OCI-LY3 (cell line): Measurements from ENCODE around the gene TTLL1.
A peak's percentile ranks its signal among the peaks of the same experiment; 100 is the strongest.
"Not testable (repeated sequence)": the region's sequence is repeated elsewhere in the genome, so short reads cannot be mapped to it uniquely, and the experiment has no call there.

Experiments
- H2AFZ ChIP-seq: fragments of 200-600, 300-600 bp; shearing (Covaris generic); 2 replicates; pipeline ENCODE4 v1.6.0; 2014; ENCODE audit warnings: antibody characterized with exemption, low read depth, low read length
- H3K27ac ChIP-seq: fragments of 200-600, 300-600 bp; sonication (generic); 2 replicates; pipeline ENCODE4 v1.5.1; 2014; ENCODE audit warnings: mild to moderate bottlenecking, low read length, moderate library complexity, mixed read lengths
- H3K27me3 ChIP-seq: fragments of 200-600, 300-600 bp; sonication (generic); 2 replicates; pipeline ENCODE4 v1.6.1; 2014; ENCODE audit warnings: low read depth, low read length, mixed read lengths
- H3K36me3 ChIP-seq: fragments of 200-600, 300-600 bp; sonication (generic); replicated peaks from 2 replicates; pipeline ENCODE3; 2014; ENCODE audit warnings: low read depth, low read length, mixed read lengths
- H3K4me1 ChIP-seq: fragments of 300-600, 200-600 bp; sonication (generic); 2 replicates; pipeline ENCODE4 v1.6.1; 2014; ENCODE audit warnings: low read length, mixed read lengths
- H3K4me2 ChIP-seq: fragments of 200-600, 300-600 bp; sonication (generic); 2 replicates; pipeline ENCODE4 v1.6.1; 2014; ENCODE audit warnings: low read length, mixed read lengths
- H3K4me3 ChIP-seq: fragments of 300-600, 200-600 bp; sonication (generic); 2 replicates; pipeline ENCODE4 v1.5.1; 2014; ENCODE audit warnings: antibody characterized with exemption, mild to moderate bottlenecking, low read length, moderate library complexity
- H3K79me2 ChIP-seq: fragments of 300-600, 200-600 bp; shearing (Covaris generic); 2 replicates; pipeline ENCODE4 v1.6.1; 2014; ENCODE audit warnings: mild to moderate bottlenecking, low read length, mixed read lengths
- H3K9ac ChIP-seq: fragments of 300-600, 200-600 bp; shearing (Covaris generic); 2 replicates; pipeline ENCODE4 v1.6.0; 2014; ENCODE audit warnings: mild to moderate bottlenecking, low read length, moderate library complexity
- H3K9me3 ChIP-seq: fragments of 200-600, 300-600 bp; shearing (Covaris generic); 2 replicates; pipeline ENCODE4 v1.6.1; 2014; ENCODE audit warnings: low read length, mixed read lengths; ENCODE audit not compliant: insufficient read depth
- H4K20me1 ChIP-seq: fragments of 200-600, 300-600 bp; sonication (generic); 2 replicates; pipeline ENCODE4 v1.6.1; 2016; ENCODE audit warnings: low read length, mixed read lengths; ENCODE audit not compliant: insufficient read depth
- EZH2phosphoT487 ChIP-seq: fragments of 200-600 bp; shearing (Covaris generic); IDR thresholded peaks from 2 replicates; pipeline ENCODE4 v1.6.1; 2018; ENCODE audit warnings: antibody characterized with exemption, mixed run types, low read depth
- TF ChIP-seq, protein P1 (sequence below): fragments of 200-600, 300-600 bp; sonication (generic); IDR thresholded peaks from 2 replicates; pipeline ENCODE4 v1.5.1; 2014; ENCODE audit warnings: antibody characterized with exemption, low read length, low read depth

The TTLL1 gene

DNA sequence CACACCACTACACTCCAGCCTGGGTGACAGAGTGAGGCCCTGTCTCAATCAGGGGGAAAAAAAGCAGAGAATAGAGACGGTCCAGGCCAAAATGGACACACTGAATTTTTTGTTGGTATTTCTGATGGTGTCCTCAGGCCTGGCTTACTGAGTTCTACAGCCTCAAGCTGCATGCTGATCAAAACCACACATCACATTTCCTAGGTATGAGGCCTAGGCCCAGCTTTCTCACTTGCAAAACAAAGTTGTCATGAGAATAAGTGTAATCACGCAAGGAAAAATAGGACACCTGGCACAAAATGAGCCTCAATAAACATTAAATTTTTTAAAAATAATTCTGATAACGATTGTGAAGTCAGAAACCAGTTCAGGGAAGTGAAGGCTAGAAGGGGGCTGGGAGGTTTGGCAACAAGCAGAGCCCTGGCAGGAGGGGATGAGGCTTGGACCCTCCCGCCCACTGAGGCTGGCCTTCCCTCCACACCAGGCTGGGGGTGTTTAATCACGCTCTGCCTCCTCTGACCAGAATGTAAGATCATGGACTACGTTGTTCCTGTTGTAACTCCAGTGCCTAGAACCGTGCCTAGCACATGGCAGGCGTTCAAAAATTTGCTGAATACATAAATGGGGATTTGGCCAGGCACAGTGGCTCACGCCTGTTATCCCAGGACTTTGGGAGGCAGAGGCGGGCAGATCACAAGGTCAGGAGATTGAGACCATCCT, 92.4 kb downstream of the TTLL1 start:
- peaks cover 44% of the 10 kb centered on the region for H3K4me1 ChIP-seq

DNA sequence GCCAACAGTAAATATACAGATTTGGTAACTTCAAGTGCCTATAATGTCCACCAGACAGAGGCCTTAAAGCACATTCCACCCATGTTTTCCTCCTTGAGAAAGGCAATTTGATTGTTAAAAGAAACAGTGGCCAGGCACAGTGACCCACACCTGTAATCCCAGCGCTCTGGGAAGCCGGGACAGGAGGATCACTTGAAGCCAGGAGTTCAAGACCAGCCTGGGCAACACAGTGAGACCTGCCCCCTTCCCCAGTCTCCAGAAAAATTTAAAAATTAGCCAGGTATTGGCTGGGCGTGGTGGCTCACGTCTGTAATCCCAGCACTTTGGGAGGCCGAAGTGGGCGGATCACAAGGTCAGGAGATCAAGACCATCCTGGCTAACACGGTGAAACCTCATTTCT, 93.5 kb downstream of the TTLL1 start:
- Histone ChIP-seq H3K4me2 (peak overlapping the region; percentile 27), H3K79me2 (peaks cover 90% of the 10 kb centered on the region), H3K4me1 (peaks cover 33% of the 10 kb centered on the region), H4K20me1 (peaks cover 60% of the 10 kb centered on the region)
- H3K9me3 ChIP-seq, H3K9ac ChIP-seq, H3K27me3 ChIP-seq, H3K36me3 ChIP-seq, H2AFZ ChIP-seq, H3K27ac ChIP-seq, H3K4me3 ChIP-seq: not testable (repeated sequence)

More for the DNA sequence above, 92.4 kb downstream of the TTLL1 start:
- Histone ChIP-seq H4K20me1 (peaks cover 63% of the 10 kb centered on the region), H3K79me2 (peaks cover 90% of the 10 kb centered on the region), H3K4me3 (no peak overlapping the region), H3K9me3 (0 out of 2 replicates have a peak, but pooled peaks cover 3% of the 10 kb centered on the region), H3K9ac (no peak overlapping the region), H3K36me3 (peaks cover 7% of the 10 kb centered on the region), H3K27ac (no peak overlapping the region), H3K4me2 (no peak overlapping the region), H2AFZ (no peak overlapping the region), H3K27me3 (no peaks in the 10 kb centered on the region)
- TF ChIP-seq, protein P1, sequence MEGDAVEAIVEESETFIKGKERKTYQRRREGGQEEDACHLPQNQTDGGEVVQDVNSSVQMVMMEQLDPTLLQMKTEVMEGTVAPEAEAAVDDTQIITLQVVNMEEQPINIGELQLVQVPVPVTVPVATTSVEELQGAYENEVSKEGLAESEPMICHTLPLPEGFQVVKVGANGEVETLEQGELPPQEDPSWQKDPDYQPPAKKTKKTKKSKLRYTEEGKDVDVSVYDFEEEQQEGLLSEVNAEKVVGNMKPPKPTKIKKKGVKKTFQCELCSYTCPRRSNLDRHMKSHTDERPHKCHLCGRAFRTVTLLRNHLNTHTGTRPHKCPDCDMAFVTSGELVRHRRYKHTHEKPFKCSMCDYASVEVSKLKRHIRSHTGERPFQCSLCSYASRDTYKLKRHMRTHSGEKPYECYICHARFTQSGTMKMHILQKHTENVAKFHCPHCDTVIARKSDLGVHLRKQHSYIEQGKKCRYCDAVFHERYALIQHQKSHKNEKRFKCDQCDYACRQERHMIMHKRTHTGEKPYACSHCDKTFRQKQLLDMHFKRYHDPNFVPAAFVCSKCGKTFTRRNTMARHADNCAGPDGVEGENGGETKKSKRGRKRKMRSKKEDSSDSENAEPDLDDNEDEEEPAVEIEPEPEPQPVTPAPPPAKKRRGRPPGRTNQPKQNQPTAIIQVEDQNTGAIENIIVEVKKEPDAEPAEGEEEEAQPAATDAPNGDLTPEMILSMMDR, result no peak
- TF ChIP-seq EZH2phosphoT487, result no peak

DNA sequence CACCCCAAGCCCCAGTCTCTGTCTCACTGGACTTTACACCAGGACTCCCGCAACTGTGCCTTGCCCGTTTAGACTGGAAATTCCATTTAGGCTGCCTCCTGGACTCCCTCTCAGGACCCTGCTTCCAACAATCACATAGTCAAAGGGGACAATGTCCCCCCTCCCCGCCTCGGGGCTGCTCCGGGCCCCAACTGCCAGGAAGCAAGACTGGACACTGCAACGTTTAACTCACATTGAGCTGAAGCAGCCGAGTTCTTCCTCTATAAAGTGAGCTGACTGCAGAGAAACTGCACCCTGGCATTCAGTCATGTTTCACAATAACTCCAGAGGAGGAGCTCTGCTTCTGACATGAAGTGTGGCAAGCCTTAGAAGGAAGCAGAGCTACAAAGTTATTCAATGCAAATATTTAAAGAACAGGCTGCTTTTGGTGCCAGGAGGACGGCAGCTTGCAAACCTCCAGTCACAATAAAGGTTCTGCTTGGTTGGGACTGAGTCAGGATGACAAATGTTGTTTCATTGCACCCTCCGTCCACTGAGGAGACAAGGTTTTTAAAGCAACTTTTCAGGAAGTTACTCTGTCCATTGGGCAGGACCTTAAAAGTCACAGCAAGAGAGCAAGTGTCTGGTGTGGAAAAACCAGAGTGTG, 94.2 kb downstream of the TTLL1 start:
- H2AFZ ChIP-seq, result no peak overlapping the region
- H3K9ac ChIP-seq, result no peak overlapping the region; the same call in 1 of the 2 replicates
- H3K27me3 ChIP-seq, result no peaks in the 10 kb centered on the region
- H3K27ac ChIP-seq, result no peak overlapping the region; the same call in 1 of the 2 replicates
- 0 out of 2 replicates have a peak, but pooled peaks cover 3% of the 10 kb centered on the region for H3K9me3 ChIP-seq
- H3K4me3 ChIP-seq, result no peak overlapping the region
- TF ChIP-seq, protein P1, result no peak
- no peak for TF ChIP-seq EZH2phosphoT487
- H3K4me2 ChIP-seq, result peak overlapping the region; percentile 27
- H4K20me1 ChIP-seq, result peaks cover 60% of the 10 kb centered on the region
- peaks cover 90% of the 10 kb centered on the region for H3K79me2 ChIP-seq
- peaks cover 7% of the 10 kb centered on the region for H3K36me3 ChIP-seq
- peaks cover 26% of the 10 kb centered on the region for H3K4me1 ChIP-seq

DNA sequence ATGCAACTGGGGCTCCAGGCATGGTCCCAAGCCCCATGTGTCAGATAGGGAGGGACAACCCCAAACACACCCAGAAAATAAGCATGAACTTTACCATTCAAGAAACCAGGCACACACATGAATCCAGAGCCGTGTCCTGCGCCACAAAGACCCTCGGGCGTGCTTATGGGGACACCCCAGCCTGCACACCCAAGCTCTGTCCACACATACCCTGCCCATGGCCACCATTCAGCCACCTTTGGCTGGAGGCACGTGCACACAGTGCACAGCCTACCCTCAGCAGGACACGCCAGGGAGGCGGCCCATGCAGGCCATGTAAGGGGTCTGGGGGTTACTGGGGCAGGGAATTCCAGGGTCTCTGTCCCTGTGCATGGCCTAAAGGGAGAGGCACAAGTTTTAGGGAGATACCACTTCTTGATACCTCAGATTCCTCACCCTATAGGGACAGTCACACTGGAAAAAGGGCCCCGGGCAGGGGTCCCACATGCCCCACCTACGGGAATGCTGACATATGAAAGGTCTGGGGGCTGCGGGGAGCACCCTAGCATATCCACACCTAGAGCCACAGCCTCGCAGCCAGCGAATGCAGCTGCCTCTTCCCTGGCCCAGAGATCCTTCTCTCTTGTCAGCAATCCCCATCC, 94.8 kb downstream of the TTLL1 start:
- no peak overlapping the region for H3K4me3 ChIP-seq
- TF ChIP-seq EZH2phosphoT487, result no peak
- TF ChIP-seq, protein P1, result no peak
- H3K9ac ChIP-seq, result no peak overlapping the region
- peaks cover 84% of the 10 kb centered on the region for H3K79me2 ChIP-seq
- H2AFZ ChIP-seq, result no peak overlapping the region
- H3K4me1 ChIP-seq, result peaks cover 21% of the 10 kb centered on the region
- no peak overlapping the region for H3K4me2 ChIP-seq
- H4K20me1 ChIP-seq, result peaks cover 54% of the 10 kb centered on the region
- H3K9me3 ChIP-seq, result 0 out of 2 replicates have a peak, but pooled peaks cover 3% of the 10 kb centered on the region
- peaks cover 7% of the 10 kb centered on the region for H3K36me3 ChIP-seq
- H3K27ac ChIP-seq, result no peak overlapping the region
- no peaks in the 10 kb centered on the region for H3K27me3 ChIP-seq
